ENCODE data around the gene MOXD1.

- TF ChIP-seq TCF7L2 (IDR thresholded peaks at IDR 0.05; ENCODE audit: borderline replicate concordance, extremely low read depth, insufficient read depth, insufficient read length): no peak
- TF ChIP-seq EGR1 (IDR thresholded peaks at IDR 0.05; ENCODE audit: low read depth): no peak
- TF ChIP-seq CTCF (IDR thresholded peaks at IDR 0.05 in 2 of 3, conservative IDR thresholded peaks at IDR 0.05 in 1 of 3; ENCODE audit: borderline replicate concordance in 1 of 3, insufficient read depth in 1 of 3, low read depth in 2 of 3, low read length in 2 of 3): no peak
- no peak for TF ChIP-seq EZH2 (IDR thresholded peaks at IDR 0.05)
- no peak for TF ChIP-seq SRF (IDR thresholded peaks at IDR 0.05; ENCODE audit: low read depth)
- no peak for TF ChIP-seq POLR2AphosphoS5 (IDR thresholded peaks at IDR 0.05; ENCODE audit: low read depth, low read length)
- TF ChIP-seq POLR2A (IDR thresholded peaks at IDR 0.05; ENCODE audit: borderline replicate concordance, extremely low read depth, insufficient read depth, insufficient read length): no peak
- TF ChIP-seq REST (IDR thresholded peaks at IDR 0.05; ENCODE audit: low read depth): no peak
- no peak for TF ChIP-seq ZNF274 (IDR thresholded peaks at IDR 0.05; ENCODE audit: low read depth, low read length)
- no peak for TF ChIP-seq ZBTB33 (IDR thresholded peaks at IDR 0.05; ENCODE audit: extremely low read depth, insufficient replicate concordance, low read length)
These were observed 126.0 kb downstream of the MOXD1 start for GRCh38 chr6:132275066-132275970.

Data from HCT116 (cell line).